H1 (cell line): ENCODE measurements around the gene AHRR. TPM values are rescaled to one million over a fixed set of nuclear protein-coding genes. Genes with fewer than 3 reads are reported as not detected.

ENCODE experiments used
- BCL11A ChIP-seq, 2 experiments: IDR thresholded peaks; one replicate each; pipeline ENCODE4 v1.6.1; 2011; ENCODE audit warnings: low read depth in 2 of 2, low read length in 2 of 2, mild to moderate bottlenecking in 2 of 2
- CBX5 ChIP-seq: fragments of 300-800, 300-1000 bp; sonication (generic); IDR thresholded peaks from 2 replicates; pipeline ENCODE4 v1.7.1; 2016; ENCODE audit warnings: antibody characterized with exemption, low read length, low read depth
- CHD7 ChIP-seq: fragments of 300-600 bp; sonication (generic); IDR thresholded peaks from 2 replicates; pipeline ENCODE4 v1.7.1; 2012; ENCODE audit warnings: low read length, moderate library complexity, mild to moderate bottlenecking, inconsistent platforms; ENCODE audit not compliant: insufficient replicate concordance
- E2F6 ChIP-seq: IDR thresholded peaks from 2 replicates; pipeline ENCODE4 v1.6.1; 2012; ENCODE audit warnings: inconsistent platforms
- GABPA ChIP-seq: IDR thresholded peaks from 2 replicates; pipeline ENCODE4 v1.6.1; 2011; ENCODE audit warnings: mild to moderate bottlenecking, low read length, moderate library complexity, borderline replicate concordance; ENCODE audit not compliant: insufficient read depth
- JUND ChIP-seq: IDR thresholded peaks from 2 replicates; pipeline ENCODE4 v1.6.1; 2011; ENCODE audit warnings: mild to moderate bottlenecking, improper control_type of control experiment, low read length
- KDM4A ChIP-seq: IDR thresholded peaks from one replicate; pipeline ENCODE4 v1.7.1; 2012; ENCODE audit warnings: low read depth, mild to moderate bottlenecking, moderate library complexity, low read length, inconsistent platforms; ENCODE audit not compliant: severe bottlenecking
- RXRA ChIP-seq: IDR thresholded peaks from 2 replicates; pipeline ENCODE4 v1.6.1; 2011; ENCODE audit warnings: low read depth, mild to moderate bottlenecking, low read length, moderate library complexity; ENCODE audit not compliant: insufficient read depth
- SP2 ChIP-seq: IDR thresholded peaks from 2 replicates; pipeline ENCODE4 v1.6.1; 2012; ENCODE audit warnings: mild to moderate bottlenecking, low read length, inconsistent platforms
- ZNF274 ChIP-seq: IDR thresholded peaks from 2 replicates; pipeline ENCODE4 v1.7.0; 2012; ENCODE audit warnings: low read length, borderline replicate concordance; ENCODE audit errors: extremely low read depth
- polyA plus RNA-seq, 7 experiments: library from polyadenylated mRNA; depleted of rRNA in 3 of 7; stranded (reverse) in 5 of 7; unstranded in 2 of 7; fragments of >200 nt in 5 of 7; fragments of 200-250 nt in 2 of 7; gene quantifications; 1 replicate in 5 of 7; 2 replicates in 1 of 7; 4 replicates in 1 of 7; pipeline versions ENCODE4 v1.2.1 to v1.2.3, GENCODE V29; 2011 to 2013; ENCODE audit warnings: missing spikeins in 2 of 7, mixed read lengths in 2 of 7
- total RNA-seq: library from RNA; stranded (reverse); fragmentation: NEBNext Ultra II Directional; extraction: Animal tissue kit (Norgen Biotek cat#: 25700); gene quantifications from 2 replicates; pipeline ENCODE4 v1.2.1, GENCODE V29; 2021

AHRR gene
- total and polyA plus RNA-seq, 2 of the 8 experiments (the other 6 are each of a cell fraction or from before 2014, with no cell fraction given), result 0.41 to 0.80 TPM

GRCh38 chr5:360257-361027, 38.9 kb downstream of the AHRR start (continued):
- TF ChIP-seq CHD7 (no peak), GABPA (no peak), KDM4A (no peak), JUND (no peak), SP2 (no peak), RXRA (no peak), CBX5 (no peak), BCL11A (IDR thresholded peaks at IDR 0.05; ENCODE audit: low read depth in 2 of 2, low read length in 2 of 2) (no peak), E2F6 (no peak), ZNF274 (no peak)
